Smooth muscle cell (in vitro differentiated cells): Measurements from ENCODE around the gene C10orf67. TPM values are rescaled to one million over a fixed set of nuclear protein-coding genes. Genes with fewer than 3 reads are reported as not detected.
A peak's percentile ranks its signal among the peaks of the same experiment; 100 is the strongest.

Experiments
- DNase-seq: peaks from one replicate; lab custom pipeline; 2025; ENCODE audit not compliant: unreplicated experiment; lab: John Stamatoyannopoulos, UW
- H2AFZ ChIP-seq: fragments of 200-600 bp; sonication (generic); 2 replicates; pipeline ENCODE4 v1.6.0; 2016; ENCODE audit warnings: antibody characterized with exemption, low read depth, mild to moderate bottlenecking
- H3F3A ChIP-seq: fragments of 200-600 bp; sonication (generic); 2 replicates; pipeline ENCODE4 v1.6.0; 2017; ENCODE audit warnings: antibody characterized with exemption, low read depth
- H3K27ac ChIP-seq: fragments of 200-600 bp; sonication (generic); 2 replicates; pipeline ENCODE4 v1.5.1; 2016; ENCODE audit warnings: low read depth, mild to moderate bottlenecking
- H3K27me3 ChIP-seq: fragments of 200-600 bp; sonication (generic); 2 replicates; pipeline ENCODE4 v1.6.1; 2016; ENCODE audit warnings: low read depth, mild to moderate bottlenecking
- H3K36me3 ChIP-seq: fragments of 200-600 bp; sonication (generic); 2 replicates; pipeline ENCODE4 v1.5.1; 2016; ENCODE audit warnings: low read depth
- H3K4me1 ChIP-seq: fragments of 200-600 bp; sonication (generic); 2 replicates; pipeline ENCODE4 v1.5.1; 2016; ENCODE audit warnings: low read depth
- H3K4me2 ChIP-seq: fragments of 200-600 bp; sonication (generic); 2 replicates; pipeline ENCODE4 v1.6.0; 2016; ENCODE audit warnings: mild to moderate bottlenecking
- H3K4me3 ChIP-seq: fragments of 200-600 bp; sonication (generic); 2 replicates; pipeline ENCODE4 v1.5.1; 2016; ENCODE audit warnings: mild to moderate bottlenecking
- H3K79me2 ChIP-seq: fragments of 200-600 bp; sonication (generic); 2 replicates; pipeline ENCODE4 v1.6.0; 2016; ENCODE audit warnings: low read depth, mild to moderate bottlenecking
- H3K9ac ChIP-seq: fragments of 200-600 bp; sonication (generic); 2 replicates; pipeline ENCODE4 v1.6.0; 2016; ENCODE audit warnings: low read depth
- H3K9me3 ChIP-seq: fragments of 200-600 bp; sonication (generic); replicated peaks from 2 replicates; pipeline ENCODE4 v1.5.1; 2016; ENCODE audit warnings: low read depth
- H4K20me1 ChIP-seq: fragments of 200-600 bp; sonication (generic); 2 replicates; pipeline ENCODE4 v1.6.0; 2016; ENCODE audit warnings: low read depth
- WGBS: methylation state at CpG from one replicate; pipeline ENCODE4 v1.1.7; 2016; ENCODE audit warnings: low lambda C conversion rate; 5-methylcytosine and 5-hydroxymethylcytosine counted together
- polyA plus RNA-seq: library from polyadenylated mRNA; unstranded; fragments of >200 nt; fragmentation: Nextera tagmentation; extraction: Ambion mirVana; gene quantifications from 2 replicates; pipeline ENCODE4 v1.2.1, GENCODE V29; 2016
- total RNA-seq: library from RNA; depleted of rRNA; stranded (reverse); fragments of >200 nt; gene quantifications from 2 replicates; pipeline ENCODE4 v1.2.3, GENCODE V29; 2014
- TF ChIP-seq, protein P1 (sequence below): fragments of 200-600 bp; sonication (generic); IDR thresholded peaks from 2 replicates; pipeline ENCODE4 v1.5.1; 2017; ENCODE audit warnings: borderline replicate concordance, mild to moderate bottlenecking, antibody characterized with exemption; ENCODE audit not compliant: insufficient read depth, poor library complexity, severe bottlenecking

C10orf67 gene
- total and polyA plus RNA-seq, 2 experiments from 2014 or later, result not detected

DNA sequence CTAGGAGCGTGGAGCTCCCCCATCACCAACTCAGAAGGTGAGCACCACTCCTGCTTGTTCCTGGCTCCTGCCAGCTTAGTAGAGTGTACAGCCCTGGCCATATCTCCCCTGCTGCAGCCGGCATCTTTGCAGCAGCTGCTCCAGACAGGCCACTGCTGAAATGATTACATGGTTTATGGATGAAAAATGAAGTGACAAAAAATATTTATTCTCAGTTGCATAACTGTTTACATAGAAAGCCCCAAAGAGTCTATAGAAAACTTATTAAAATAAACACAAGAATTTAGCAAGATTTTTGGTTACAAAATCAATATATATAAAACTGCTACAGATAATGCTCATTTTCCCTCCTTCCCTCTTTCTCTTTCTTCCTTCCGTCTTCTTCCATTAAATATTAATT is 27.2 kb downstream of the C10orf67 start:
- Histone ChIP-seq H3K4me3 (no peak overlapping the region), H3K9ac (no peak overlapping the region), H3K27ac (no peak overlapping the region), H3K4me2 (no peak overlapping the region), H3F3A (no peaks in the 10 kb centered on the region), H3K4me1 (no peaks in the 10 kb centered on the region), H4K20me1 (no peaks in the 10 kb centered on the region), H3K79me2 (no peaks in the 10 kb centered on the region), H3K27me3 (peaks cover 14% of the 10 kb centered on the region), H3K36me3 (no peaks in the 10 kb centered on the region), H3K9me3 (no peaks in the 10 kb centered on the region), H2AFZ (no peak overlapping the region)
- TF ChIP-seq, protein P1, sequence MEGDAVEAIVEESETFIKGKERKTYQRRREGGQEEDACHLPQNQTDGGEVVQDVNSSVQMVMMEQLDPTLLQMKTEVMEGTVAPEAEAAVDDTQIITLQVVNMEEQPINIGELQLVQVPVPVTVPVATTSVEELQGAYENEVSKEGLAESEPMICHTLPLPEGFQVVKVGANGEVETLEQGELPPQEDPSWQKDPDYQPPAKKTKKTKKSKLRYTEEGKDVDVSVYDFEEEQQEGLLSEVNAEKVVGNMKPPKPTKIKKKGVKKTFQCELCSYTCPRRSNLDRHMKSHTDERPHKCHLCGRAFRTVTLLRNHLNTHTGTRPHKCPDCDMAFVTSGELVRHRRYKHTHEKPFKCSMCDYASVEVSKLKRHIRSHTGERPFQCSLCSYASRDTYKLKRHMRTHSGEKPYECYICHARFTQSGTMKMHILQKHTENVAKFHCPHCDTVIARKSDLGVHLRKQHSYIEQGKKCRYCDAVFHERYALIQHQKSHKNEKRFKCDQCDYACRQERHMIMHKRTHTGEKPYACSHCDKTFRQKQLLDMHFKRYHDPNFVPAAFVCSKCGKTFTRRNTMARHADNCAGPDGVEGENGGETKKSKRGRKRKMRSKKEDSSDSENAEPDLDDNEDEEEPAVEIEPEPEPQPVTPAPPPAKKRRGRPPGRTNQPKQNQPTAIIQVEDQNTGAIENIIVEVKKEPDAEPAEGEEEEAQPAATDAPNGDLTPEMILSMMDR, result no peak
- WGBS, result 85% methylated on average over 3 of the region's 3 CpGs
- no peak for DNase-seq

DNA sequence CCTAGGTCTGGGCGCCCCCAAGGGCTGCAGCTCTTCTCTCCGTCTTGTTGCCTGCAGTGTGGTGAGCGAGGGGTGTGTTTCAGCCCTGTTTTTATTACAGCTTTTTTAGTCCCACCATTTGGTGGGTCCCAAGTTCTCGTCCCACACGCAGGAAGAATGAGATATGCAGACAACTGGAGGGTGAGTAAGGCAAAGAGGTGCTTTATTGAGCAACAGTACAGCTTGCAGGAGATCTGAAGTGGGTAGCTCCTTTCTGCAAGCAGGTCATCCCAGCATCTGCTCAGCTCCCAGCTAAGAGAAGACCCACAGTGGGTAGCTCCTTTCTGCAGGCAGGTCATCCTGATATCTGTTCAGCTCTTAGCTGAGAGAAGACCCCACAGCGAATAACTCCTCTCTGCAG is 28.2 kb downstream of the C10orf67 start:
- no peak overlapping the region for H2AFZ ChIP-seq
- H4K20me1 ChIP-seq, result no peaks in the 10 kb centered on the region
- H3K4me1 ChIP-seq, result no peaks in the 10 kb centered on the region
- no peaks in the 10 kb centered on the region for H3K36me3 ChIP-seq
- no peak overlapping the region for H3K4me3 ChIP-seq
- TF ChIP-seq, protein P1, result no peak
- H3K27ac ChIP-seq, result no peak overlapping the region
- no peaks in the 10 kb centered on the region for H3F3A ChIP-seq
- no peaks in the 10 kb centered on the region for H3K79me2 ChIP-seq
- H3K4me2 ChIP-seq, result no peak overlapping the region
- no peak for DNase-seq
- no peaks in the 10 kb centered on the region for H3K9me3 ChIP-seq
- peaks cover 18% of the 10 kb centered on the region for H3K27me3 ChIP-seq
- no peak overlapping the region for H3K9ac ChIP-seq
- 77% methylated on average over 6 of the region's 6 CpGs for WGBS

DNA sequence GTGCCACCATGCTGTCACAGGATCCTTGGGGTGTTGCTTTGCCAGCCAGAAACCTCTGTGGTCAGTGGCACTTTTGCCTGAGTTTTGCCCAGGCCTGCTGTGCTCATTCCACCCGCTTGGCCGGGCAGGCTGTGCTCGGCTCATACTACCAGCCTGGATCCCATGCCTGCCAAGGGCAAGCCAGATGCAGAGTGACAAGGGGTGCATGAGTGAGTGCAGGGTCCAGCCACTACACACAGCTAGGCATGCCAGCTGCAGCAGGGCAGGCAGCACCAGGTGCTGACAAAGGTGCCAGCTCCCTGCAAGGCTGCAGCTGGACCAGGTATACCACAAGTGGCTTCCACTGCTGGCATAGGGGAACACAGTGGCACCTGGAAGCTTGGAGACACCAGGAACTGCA is 28.6 kb downstream of the C10orf67 start:
- Histone ChIP-seq H3K4me1 (no peaks in the 10 kb centered on the region), H3K4me2 (no peak overlapping the region), H3F3A (no peaks in the 10 kb centered on the region), H3K27ac (no peak overlapping the region), H3K79me2 (no peaks in the 10 kb centered on the region), H3K27me3 (peaks cover 20% of the 10 kb centered on the region), H3K9ac (no peak overlapping the region), H3K36me3 (no peaks in the 10 kb centered on the region), H2AFZ (no peak overlapping the region), H3K4me3 (no peak overlapping the region), H3K9me3 (no peaks in the 10 kb centered on the region), H4K20me1 (no peaks in the 10 kb centered on the region)
- 97% methylated on average over 3 of the region's 3 CpGs for WGBS
- TF ChIP-seq, protein P1, result no peak
- DNase-seq, result no peak

DNA sequence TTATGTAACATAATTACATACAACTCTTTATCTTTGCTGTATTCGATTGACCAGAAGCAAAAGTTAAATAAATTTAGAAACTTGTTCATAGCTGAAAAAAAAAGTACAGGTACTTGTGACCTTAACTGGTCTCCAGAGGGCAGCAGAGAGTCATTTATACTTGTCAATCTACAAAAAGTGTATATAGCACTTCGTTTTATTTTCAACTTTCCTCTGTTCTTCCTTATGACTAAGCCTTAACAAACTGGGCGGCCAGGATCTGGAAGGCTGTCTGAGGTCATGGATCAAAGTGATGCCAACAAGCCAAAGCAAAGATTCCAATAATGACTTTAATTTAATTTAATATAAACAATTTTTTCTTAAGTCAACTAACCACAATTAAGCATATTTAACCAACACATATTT is 29.8 kb downstream of the C10orf67 start:
- WGBS, result 14% methylated on average over 3 of the region's 3 CpGs
- Histone ChIP-seq H2AFZ (no peak overlapping the region), H3K4me1 (no peaks in the 10 kb centered on the region), H3K27me3 (peaks cover 31% of the 10 kb centered on the region), H4K20me1 (no peaks in the 10 kb centered on the region), H3K36me3 (no peaks in the 10 kb centered on the region), H3K4me2 (no peak overlapping the region), H3K9ac (no peak overlapping the region), H3K9me3 (no peaks in the 10 kb centered on the region), H3K79me2 (no peaks in the 10 kb centered on the region), H3K4me3 (no peak overlapping the region), H3K27ac (no peak overlapping the region), H3F3A (no peaks in the 10 kb centered on the region)
- no peak for DNase-seq
- TF ChIP-seq, protein P1, result peak; percentile 78
